Measurements from ENCODE around the gene STIP1. TPM values are rescaled to one million over a fixed set of nuclear protein-coding genes. Genes with fewer than 3 reads are reported as not detected.
A peak's percentile ranks its signal among the peaks of the same experiment; 100 is the strongest.

STIP1 gene
- total and polyA plus RNA-seq, 4 donors = 22.6 to 58.1 (median 42.5) TPM

DNA sequence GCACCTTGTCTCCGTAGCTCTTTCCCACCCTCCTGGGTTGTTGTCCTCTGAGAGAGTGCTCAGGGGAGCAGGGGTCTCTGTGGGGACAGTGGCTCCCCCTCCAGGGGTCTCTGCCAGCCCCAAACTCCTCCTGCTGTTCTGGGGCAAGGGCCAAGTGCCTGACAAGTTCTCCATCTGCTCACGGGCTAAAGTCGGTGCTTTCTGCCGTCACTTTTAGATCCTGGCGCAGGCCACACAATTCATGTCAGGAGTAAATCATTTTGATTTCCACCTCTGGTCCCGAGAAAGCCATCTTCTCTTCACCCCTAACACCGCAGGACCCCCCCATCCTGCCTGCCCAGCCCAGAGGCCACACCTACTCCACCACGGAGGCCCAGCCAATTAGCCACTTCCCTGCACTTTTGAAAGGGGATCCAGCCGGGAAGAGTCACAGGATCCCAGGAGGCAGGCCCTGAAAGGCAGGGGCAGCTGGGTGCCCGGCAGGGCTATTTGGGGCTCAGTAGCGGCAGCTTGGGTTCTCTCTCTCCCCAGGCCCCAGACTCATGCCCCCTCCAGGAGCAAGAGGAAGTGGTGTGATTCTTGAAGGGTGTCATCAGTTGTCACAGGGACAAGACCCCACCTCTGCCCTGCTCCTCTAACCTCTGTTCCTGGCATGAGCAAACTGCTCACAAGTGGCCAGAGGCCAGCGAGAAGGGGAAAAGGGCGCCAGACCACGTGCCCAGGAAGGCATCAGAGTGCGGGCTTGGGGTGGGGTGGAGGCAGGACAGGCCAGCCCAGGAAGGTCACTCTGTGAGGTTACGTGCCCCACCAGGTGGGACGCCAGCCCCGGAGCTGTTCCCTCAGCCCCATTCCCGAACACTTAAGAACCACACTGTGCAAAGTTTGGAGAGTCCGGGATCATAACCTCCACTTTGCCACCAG, 21.3 kb upstream of the STIP1 start:
- WGBS = 44% methylated on average over 20 of the region's 20 CpGs
- peak overlapping the region; percentile 62 to 88 (median 86) for H3K4me3 ChIP-seq (ENCODE audit: low read depth in 1 of 3, low read length in 3 of 3)
- no peaks in the 10 kb centered on the region for H3K27me3 ChIP-seq (ENCODE audit: control insufficient read depth in 4 of 4, insufficient read depth in 4 of 4, low read length in 3 of 4)
- no peak for DNase-seq (ENCODE audit: low spot score)
- TF ChIP-seq, protein P1, sequence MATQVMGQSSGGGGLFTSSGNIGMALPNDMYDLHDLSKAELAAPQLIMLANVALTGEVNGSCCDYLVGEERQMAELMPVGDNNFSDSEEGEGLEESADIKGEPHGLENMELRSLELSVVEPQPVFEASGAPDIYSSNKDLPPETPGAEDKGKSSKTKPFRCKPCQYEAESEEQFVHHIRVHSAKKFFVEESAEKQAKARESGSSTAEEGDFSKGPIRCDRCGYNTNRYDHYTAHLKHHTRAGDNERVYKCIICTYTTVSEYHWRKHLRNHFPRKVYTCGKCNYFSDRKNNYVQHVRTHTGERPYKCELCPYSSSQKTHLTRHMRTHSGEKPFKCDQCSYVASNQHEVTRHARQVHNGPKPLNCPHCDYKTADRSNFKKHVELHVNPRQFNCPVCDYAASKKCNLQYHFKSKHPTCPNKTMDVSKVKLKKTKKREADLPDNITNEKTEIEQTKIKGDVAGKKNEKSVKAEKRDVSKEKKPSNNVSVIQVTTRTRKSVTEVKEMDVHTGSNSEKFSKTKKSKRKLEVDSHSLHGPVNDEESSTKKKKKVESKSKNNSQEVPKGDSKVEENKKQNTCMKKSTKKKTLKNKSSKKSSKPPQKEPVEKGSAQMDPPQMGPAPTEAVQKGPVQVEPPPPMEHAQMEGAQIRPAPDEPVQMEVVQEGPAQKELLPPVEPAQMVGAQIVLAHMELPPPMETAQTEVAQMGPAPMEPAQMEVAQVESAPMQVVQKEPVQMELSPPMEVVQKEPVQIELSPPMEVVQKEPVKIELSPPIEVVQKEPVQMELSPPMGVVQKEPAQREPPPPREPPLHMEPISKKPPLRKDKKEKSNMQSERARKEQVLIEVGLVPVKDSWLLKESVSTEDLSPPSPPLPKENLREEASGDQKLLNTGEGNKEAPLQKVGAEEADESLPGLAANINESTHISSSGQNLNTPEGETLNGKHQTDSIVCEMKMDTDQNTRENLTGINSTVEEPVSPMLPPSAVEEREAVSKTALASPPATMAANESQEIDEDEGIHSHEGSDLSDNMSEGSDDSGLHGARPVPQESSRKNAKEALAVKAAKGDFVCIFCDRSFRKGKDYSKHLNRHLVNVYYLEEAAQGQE (IDR thresholded peaks at IDR 0.05) = no peak
- TF ChIP-seq TAF1 (conservative IDR thresholded peaks at IDR 0.05) (no peak), RXRA (IDR thresholded peaks at IDR 0.05) (peak; percentile 76 to 80), GABPA (IDR thresholded peaks at IDR 0.05 in 1 of 2, conservative IDR thresholded peaks at IDR 0.05 in 1 of 2) (peak in 1 of 2 donors; percentile 35), HNF4A (conservative IDR thresholded peaks at IDR 0.05) (peak; percentile 53 to 63)
- TF ChIP-seq, protein P2, sequence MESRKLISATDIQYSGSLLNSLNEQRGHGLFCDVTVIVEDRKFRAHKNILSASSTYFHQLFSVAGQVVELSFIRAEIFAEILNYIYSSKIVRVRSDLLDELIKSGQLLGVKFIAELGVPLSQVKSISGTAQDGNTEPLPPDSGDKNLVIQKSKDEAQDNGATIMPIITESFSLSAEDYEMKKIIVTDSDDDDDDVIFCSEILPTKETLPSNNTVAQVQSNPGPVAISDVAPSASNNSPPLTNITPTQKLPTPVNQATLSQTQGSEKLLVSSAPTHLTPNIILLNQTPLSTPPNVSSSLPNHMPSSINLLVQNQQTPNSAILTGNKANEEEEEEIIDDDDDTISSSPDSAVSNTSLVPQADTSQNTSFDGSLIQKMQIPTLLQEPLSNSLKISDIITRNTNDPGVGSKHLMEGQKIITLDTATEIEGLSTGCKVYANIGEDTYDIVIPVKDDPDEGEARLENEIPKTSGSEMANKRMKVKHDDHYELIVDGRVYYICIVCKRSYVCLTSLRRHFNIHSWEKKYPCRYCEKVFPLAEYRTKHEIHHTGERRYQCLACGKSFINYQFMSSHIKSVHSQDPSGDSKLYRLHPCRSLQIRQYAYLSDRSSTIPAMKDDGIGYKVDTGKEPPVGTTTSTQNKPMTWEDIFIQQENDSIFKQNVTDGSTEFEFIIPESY (IDR thresholded peaks at IDR 0.05) = no peak
- TF ChIP-seq, protein P3, sequence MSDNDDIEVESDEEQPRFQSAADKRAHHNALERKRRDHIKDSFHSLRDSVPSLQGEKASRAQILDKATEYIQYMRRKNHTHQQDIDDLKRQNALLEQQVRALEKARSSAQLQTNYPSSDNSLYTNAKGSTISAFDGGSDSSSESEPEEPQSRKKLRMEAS (IDR thresholded peaks at IDR 0.05) = peak; percentile 48
- H3K36me3 ChIP-seq (ENCODE audit: control insufficient read depth in 4 of 4, insufficient read depth in 3 of 4, low read depth in 1 of 4, low read length in 3 of 4) = no peaks in the 10 kb centered on the region
- H3K9me3 ChIP-seq (ENCODE audit: control insufficient read depth in 4 of 4, low read length in 3 of 4) = no peaks in the 10 kb centered on the region
- H3K9ac ChIP-seq (ENCODE audit: low read depth in 1 of 2, low read length in 2 of 2) = peak overlapping the region; percentile 37 to 48
- peaks cover 0 to 13% (median 9%) of the 10 kb centered on the region in 4 donors for H3K4me1 ChIP-seq (ENCODE audit: control insufficient read depth in 4 of 4, insufficient read depth in 4 of 4, low read length in 3 of 4)
- peak overlapping the region; percentile 84 to 85 for H3K27ac ChIP-seq (ENCODE audit: low read depth in 1 of 2, low read length in 2 of 2)

DNA sequence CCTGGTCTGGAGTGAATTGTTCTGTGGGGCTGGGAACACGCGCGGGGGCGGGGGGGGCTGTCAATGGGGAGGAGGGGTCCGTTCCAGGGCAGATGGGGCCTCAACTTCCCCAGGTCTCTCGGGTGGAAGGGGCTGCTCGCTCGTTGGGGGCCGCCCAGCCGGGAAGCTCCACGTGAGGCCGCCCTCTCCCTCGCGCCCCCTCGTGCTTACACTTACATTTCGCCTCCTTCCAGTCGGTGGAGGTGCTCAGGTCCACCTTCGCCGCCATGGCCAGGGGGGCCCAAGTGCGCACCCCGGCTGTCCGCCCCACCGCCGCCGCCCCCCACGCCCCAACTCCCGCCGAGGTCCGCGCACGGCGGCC, 20.5 kb upstream of the STIP1 start:
- Histone ChIP-seq H3K27ac (ENCODE audit: low read depth in 1 of 2, low read length in 2 of 2) (peak overlapping the region; percentile 84 to 85), H3K36me3 (ENCODE audit: control insufficient read depth in 4 of 4, insufficient read depth in 3 of 4, low read depth in 1 of 4, low read length in 3 of 4) (no peaks in the 10 kb centered on the region), H3K9me3 (ENCODE audit: control insufficient read depth in 4 of 4, low read length in 3 of 4) (no peaks in the 10 kb centered on the region), H3K4me1 (ENCODE audit: control insufficient read depth in 4 of 4, insufficient read depth in 4 of 4, low read length in 3 of 4) (peaks cover 0 to 13% (median 9%) of the 10 kb centered on the region in 4 donors), H3K4me3 (ENCODE audit: low read depth in 1 of 3, low read length in 3 of 3) (peak overlapping the region; percentile 62 to 88 (median 86)), H3K9ac (ENCODE audit: low read depth in 1 of 2, low read length in 2 of 2) (peak overlapping the region in 1 of 2 donors; percentile 48), H3K27me3 (ENCODE audit: control insufficient read depth in 4 of 4, insufficient read depth in 4 of 4, low read length in 3 of 4) (no peaks in the 10 kb centered on the region)
- 1% methylated on average over 32 of the region's 32 CpGs for WGBS
- DNase-seq (ENCODE audit: low spot score) = no peak
- no peak for TF ChIP-seq RXRA (IDR thresholded peaks at IDR 0.05)
- TF ChIP-seq FOXA2 (IDR thresholded peaks at IDR 0.05) = no peak
- TF ChIP-seq YY1 (IDR thresholded peaks at IDR 0.05) = no peak
- TF ChIP-seq HNF4G (IDR thresholded peaks at IDR 0.05) = no peak
- no peak for TF ChIP-seq TAF1 (conservative IDR thresholded peaks at IDR 0.05)
- TF ChIP-seq, protein P4, sequence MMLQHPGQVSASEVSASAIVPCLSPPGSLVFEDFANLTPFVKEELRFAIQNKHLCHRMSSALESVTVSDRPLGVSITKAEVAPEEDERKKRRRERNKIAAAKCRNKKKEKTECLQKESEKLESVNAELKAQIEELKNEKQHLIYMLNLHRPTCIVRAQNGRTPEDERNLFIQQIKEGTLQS (IDR thresholded peaks at IDR 0.05) = no peak
- TF ChIP-seq GABPA (IDR thresholded peaks at IDR 0.05 in 1 of 2, conservative IDR thresholded peaks at IDR 0.05 in 1 of 2) = no peak
- TF ChIP-seq, protein P5, sequence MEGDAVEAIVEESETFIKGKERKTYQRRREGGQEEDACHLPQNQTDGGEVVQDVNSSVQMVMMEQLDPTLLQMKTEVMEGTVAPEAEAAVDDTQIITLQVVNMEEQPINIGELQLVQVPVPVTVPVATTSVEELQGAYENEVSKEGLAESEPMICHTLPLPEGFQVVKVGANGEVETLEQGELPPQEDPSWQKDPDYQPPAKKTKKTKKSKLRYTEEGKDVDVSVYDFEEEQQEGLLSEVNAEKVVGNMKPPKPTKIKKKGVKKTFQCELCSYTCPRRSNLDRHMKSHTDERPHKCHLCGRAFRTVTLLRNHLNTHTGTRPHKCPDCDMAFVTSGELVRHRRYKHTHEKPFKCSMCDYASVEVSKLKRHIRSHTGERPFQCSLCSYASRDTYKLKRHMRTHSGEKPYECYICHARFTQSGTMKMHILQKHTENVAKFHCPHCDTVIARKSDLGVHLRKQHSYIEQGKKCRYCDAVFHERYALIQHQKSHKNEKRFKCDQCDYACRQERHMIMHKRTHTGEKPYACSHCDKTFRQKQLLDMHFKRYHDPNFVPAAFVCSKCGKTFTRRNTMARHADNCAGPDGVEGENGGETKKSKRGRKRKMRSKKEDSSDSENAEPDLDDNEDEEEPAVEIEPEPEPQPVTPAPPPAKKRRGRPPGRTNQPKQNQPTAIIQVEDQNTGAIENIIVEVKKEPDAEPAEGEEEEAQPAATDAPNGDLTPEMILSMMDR (IDR thresholded peaks at IDR 0.05; ENCODE audit: low read depth, low read length, missing input control) = no peak
- no peak for TF ChIP-seq HNF4A (conservative IDR thresholded peaks at IDR 0.05)
- no peak for TF ChIP-seq SP1 (IDR thresholded peaks at IDR 0.05)
- no peak for TF ChIP-seq NR2F2 (IDR thresholded peaks at IDR 0.05)
- TF ChIP-seq, protein P1 (IDR thresholded peaks at IDR 0.05) = no peak
- TF ChIP-seq, protein P2 (IDR thresholded peaks at IDR 0.05) = no peak
- TF ChIP-seq, protein P3 (IDR thresholded peaks at IDR 0.05) = no peak

All from liver (tissue), 9 donors.